AG20443 (cell line): ENCODE measurements around the gene PNLIPRP2.

Source experiments
- DNase-seq: peaks from one replicate; pipeline ENCODE4 v3.0.0; 2012; ENCODE audit warnings: low spot score, mixed read lengths

The PNLIPRP2 gene

GRCh38 chr10:116620423-116621400 is at the start of gene PNLIPRP2:
Gene PNLIPRP2, plus strand, starts transcription at chr10:116620953.
- DNase-seq = no peak

GRCh38 chr10:116574797-116575196 is 46.0 kb upstream of the PNLIPRP2 start:
- no peak for DNase-seq

GRCh38 chr10:116587878-116588591 is 32.7 kb upstream of the PNLIPRP2 start:
- DNase-seq = no peak

GRCh38 chr10:116588995-116589394 is 31.8 kb upstream of the PNLIPRP2 start:
- no peak for DNase-seq

- no peak for DNase-seq
Measured at GRCh38 chr10:116589926-116590325, 30.8 kb upstream of the PNLIPRP2 start.

GRCh38 chr10:116590590-116591444 is 29.9 kb upstream of the PNLIPRP2 start, which contains the start of gene PNLIPRP1:
Gene PNLIPRP1, plus strand, starts transcription at chr10:116590959. Its CDS starts 171 bp downstream, at chr10:116591130.
- DNase-seq = no peak

- no peak for DNase-seq
Measured at GRCh38 chr10:116593139-116593740, 27.5 kb upstream of the PNLIPRP2 start.

- no peak for DNase-seq
Measured at GRCh38 chr10:116594525-116595035, 26.2 kb upstream of the PNLIPRP2 start.

- no peak for DNase-seq
Measured at GRCh38 chr10:116596062-116596461, 24.7 kb upstream of the PNLIPRP2 start.

- no peak for DNase-seq
Measured at GRCh38 chr10:116597543-116597942, 23.2 kb upstream of the PNLIPRP2 start.

- no peak for DNase-seq
Measured at GRCh38 chr10:116598329-116598728, 22.4 kb upstream of the PNLIPRP2 start.

- no peak for DNase-seq
Measured at GRCh38 chr10:116599991-116600390, 20.8 kb upstream of the PNLIPRP2 start.

- DNase-seq = no peak
Measured at GRCh38 chr10:116602648-116603400, 17.9 kb upstream of the PNLIPRP2 start.

GRCh38 chr10:116606061-116606483 is 14.7 kb upstream of the PNLIPRP2 start:
- DNase-seq = no peak

GRCh38 chr10:116607336-116607735 is 13.4 kb upstream of the PNLIPRP2 start:
- DNase-seq = no peak

GRCh38 chr10:116608686-116609594 is 11.8 kb upstream of the PNLIPRP2 start:
- DNase-seq = no peak

- no peak for DNase-seq
Measured at GRCh38 chr10:116610443-116611152, 10.2 kb upstream of the PNLIPRP2 start.

- DNase-seq = no peak
Measured at GRCh38 chr10:116611153-116611545, 9.6 kb upstream of the PNLIPRP2 start.
